Measurements from ENCODE around the gene FAM117A.
"Not testable (repeated sequence)": the region's sequence is repeated elsewhere in the genome, so short reads cannot be mapped to it uniquely, and the experiment has no call there.

Gene FAM117A

DNA sequence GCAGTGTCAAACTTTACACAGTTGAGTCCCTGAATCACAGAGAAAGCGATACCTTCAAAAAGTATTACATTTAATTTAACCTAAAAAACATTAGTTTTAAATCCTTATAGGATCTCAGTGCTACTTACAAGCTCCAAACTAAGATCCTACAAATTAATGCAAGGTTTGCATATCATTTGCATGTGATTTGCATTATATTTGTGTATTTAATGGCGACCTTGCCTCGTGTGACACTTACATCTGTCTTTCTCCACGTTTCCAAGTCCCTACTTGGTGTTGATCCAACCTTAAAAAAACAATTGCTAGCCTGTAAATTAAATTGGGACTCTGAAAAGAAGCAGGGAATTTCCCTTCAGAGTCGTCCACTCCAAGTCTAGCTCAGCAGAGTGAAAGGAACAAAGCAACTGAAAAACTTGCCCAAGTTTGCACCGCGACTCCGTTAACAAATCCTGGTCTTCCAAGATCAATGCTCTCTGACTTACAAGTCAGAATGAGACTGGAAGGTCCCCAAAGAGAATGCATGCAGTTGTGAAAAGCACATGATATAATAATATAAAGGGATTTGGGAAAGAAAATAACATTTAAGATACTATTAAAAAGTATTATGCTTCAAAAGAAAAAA, 739 bp upstream of the FAM117A start:
- DNase-seq (ENCODE audit: extremely low read depth in 1 of 2, low read depth in 1 of 2) = no peak

DNA sequence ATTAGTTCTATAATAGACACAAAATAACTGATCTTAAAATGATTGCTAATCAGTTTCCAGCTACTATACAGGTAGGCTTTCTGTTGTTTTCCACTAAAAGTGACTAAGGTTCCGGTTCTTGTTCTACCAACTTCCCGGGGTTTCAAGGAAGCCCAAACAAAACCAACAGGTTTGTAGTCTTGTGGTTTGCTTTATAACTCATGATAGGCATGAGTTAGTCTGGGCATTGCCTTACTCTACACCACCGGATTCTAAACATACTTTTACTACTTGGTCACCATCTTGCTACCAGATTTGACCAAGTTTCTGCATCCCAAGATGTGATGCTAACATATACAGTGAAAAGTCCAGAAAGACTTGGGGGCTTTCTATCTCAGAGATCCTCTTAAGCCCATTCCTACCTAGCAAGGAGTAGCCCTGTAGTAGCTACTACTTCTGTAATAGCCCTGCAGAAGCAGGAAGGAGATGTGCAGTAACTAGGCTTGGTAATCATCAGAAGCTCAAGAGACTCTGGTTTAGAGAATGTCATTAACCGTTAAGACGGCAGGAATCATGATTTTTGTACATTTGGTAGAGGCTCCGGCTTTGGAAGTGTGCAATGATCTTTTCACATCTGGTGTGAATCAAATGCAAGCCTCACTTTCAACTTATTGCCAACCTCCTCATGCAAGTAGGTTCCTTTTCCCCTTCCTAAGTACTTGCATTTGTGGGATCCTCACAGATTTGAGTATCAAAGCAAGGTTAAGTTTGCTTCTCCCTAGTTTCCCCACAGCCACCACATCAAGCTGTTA, 1.6 kb downstream of the FAM117A start:
- DNase-seq (ENCODE audit: extremely low read depth in 1 of 2, low read depth in 1 of 2) = no peak

DNA sequence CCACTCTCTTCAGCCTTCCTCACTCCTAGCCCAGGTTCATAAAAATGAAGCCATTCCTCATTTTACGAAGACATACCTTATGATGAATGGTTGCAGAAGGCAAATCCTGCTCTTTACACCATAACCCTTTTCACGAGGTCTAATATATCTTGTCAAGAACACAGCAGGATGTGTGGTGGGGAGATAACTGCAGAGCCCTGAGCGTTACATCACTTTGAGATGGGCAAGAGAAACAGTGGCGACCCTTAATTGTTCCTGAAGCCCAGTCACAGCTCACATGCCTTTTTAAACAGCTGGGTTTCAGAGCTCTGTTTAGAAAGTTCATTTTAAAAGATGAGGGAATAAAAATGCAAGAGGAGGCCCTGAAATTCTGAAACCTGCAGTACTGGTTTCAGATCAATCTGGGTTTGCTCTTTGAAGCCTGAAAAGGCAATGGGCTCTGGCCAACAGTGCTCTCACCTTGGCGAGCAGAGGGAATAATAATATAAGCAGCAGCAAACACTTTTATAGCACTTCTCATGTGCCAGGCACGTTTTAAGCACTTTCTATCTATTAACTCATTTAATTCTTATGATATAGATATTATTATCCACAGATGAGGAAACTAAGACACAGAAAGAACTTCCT, 2.9 kb downstream of the FAM117A start:
- DNase-seq (ENCODE audit: extremely low read depth in 1 of 2, low read depth in 1 of 2) = no peak

DNA sequence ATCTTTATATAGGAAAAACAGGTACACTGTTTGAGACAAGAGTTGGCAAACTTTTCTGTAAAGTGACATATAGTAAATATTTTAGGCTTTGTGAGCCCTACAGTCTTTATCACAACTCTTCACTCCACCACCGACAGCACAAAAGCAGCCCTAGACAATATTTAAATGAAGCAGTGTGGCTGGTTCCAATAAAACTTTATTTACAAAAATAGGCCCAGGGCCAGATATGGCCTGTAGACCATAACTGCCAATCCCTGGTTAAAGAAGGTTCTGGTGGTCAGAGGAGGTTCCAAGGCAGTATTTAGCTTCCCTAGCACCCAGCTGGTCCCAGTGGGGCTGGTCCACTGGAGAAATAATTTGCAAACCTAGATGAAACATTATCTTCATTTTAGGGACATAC, 3.6 kb downstream of the FAM117A start:
- no peak for DNase-seq (ENCODE audit: extremely low read depth in 1 of 2, low read depth in 1 of 2)

DNA sequence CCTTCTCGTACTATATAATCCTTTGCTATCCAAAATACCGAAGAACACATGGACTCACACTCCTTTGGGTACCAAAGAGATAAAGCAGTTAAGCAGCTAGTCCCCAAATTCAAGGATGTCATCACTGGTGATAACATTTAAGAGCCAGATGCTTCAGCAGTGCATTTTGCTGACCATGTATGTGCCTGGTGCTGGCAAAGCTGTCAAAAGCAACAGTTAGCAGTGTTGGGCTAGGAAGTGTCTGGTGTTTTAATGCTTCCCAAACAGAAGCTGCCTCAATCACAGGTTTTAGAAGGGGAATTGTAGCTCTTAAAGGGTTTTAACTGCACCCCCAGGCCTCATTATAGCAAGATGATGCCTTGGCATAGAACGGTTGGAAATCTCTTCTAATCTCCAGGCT, 4.7 kb downstream of the FAM117A start:
- no peak for DNase-seq (ENCODE audit: extremely low read depth in 1 of 2, low read depth in 1 of 2)

DNA sequence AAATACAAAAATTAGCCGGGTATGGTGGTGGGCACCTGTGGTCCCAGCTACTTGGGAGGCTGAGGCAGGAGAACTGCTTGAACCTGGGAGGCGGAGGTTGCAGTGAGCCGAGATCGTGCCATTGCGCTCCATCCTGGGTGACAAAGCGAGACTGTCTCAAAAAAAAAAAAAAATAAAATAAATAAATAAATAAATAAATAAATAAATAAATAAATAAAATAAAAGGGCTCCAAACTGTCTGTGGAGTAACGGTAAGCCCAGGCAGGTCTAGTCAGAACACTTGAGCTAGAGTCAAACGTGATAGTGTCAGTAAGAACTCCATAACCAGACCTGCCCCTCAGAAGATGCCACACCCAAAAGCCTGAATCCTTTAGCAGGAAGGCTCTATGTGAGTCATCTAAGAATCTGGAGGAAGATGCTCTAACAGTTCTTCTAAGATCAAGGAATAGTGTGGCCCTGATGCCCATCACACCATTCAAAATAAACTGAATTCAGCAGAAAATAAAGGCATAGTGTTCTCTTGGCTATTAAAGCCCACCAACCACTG, 5.4 kb downstream of the FAM117A start:
- not testable (repeated sequence) for DNase-seq (ENCODE audit: extremely low read depth in 1 of 2, low read depth in 1 of 2)

DNA sequence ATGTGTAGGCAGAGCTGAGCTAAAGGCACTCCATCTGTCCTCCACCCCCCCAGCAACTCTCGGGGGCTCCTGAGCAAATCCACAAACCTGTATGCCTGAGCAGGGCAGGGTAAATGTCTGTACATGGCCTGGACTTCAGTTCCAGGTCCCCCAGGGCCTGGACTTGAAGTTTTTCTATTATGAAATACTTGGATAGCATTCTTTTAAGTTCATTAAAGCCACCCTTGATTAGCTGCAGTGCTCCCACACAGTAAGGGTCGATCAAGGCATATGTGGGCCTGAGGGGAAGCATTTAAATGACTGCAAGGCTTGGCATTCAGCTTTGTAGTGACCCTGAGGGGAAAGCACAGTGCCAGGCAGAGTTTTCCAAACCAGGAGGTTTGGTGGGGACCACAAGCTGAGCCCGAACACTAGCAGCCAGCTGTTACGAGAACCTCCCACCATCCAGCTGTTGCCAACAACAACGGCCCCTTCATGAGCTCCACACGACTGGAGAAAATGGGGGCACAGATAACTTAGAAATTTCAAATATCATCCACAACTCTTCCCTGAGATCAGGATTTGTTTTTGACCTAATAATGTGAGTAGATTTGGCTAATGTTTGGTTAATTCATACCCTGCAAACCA, 6.7 kb downstream of the FAM117A start:
- DNase-seq (ENCODE audit: extremely low read depth in 1 of 2, low read depth in 1 of 2) = no peak

DNA sequence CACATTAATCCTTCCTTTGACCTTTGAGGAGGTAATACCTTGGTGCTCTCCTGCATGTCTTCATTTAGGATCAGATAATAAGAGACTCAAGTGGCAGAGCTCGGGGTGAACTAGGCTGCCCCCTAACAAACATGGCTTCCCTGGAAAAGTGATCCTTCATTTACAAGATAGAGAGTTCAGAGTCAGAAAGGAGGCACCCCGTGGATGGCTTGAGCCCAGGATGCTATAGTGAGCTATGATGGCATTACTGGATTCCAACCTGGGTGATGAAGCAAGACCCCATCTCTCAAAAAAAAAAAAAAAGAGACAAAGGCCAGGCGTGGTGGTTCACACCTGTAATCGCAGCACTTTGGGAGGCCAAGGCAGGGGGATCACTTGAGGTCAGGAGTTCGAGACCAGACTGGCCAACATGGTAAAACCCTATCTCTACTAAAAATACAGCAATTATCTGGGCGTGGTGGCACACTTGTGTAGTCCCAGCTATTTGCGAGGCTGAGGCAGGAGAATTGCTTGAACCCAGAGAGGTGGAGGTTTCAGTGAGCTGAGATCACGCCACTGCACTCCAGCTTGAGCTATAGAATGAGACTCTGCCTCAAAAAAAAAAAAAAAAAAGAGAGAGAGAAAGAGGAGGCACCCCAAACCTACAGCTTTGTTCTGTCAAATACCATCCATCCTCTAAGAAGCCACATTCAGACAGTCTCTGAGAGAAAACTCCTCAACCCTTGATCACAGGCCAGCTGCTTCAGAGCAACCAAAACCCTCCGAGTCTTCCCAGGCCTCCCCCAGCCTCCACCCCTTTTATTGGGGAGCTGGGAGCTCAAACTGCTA, 7.4 kb downstream of the FAM117A start:
- DNase-seq (ENCODE audit: extremely low read depth in 1 of 2, low read depth in 1 of 2) = no peak

DNA sequence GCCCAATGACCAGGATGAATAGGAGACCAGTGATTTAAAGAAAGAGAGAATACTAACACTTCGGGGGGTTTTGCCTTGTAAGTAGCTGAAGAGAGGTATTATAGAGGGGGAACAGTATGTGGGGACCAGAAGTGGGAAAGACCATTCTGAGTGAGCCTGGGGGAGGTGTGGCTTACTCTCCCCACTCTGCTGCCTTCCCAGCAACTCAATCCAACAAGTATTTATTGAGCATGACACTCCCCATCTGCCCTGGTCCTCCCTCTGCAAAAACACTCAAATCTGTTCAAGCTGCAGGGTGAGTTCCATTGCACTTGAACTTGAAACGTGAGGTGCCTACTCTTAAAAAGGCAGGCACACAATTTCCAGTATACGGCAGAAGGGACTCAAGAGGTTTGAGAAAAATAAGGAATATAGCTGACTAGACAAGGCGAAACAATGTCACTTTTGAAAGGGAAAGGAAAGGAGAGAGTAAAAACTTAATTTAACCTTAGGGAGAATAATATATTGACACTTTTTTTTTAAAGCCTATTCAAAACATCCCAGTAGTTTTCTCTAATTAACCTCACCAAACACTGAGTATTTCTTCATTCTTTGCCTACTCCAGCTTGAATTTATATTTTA, 8.2 kb downstream of the FAM117A start:
- DNase-seq (ENCODE audit: extremely low read depth in 1 of 2, low read depth in 1 of 2) = no peak

DNA sequence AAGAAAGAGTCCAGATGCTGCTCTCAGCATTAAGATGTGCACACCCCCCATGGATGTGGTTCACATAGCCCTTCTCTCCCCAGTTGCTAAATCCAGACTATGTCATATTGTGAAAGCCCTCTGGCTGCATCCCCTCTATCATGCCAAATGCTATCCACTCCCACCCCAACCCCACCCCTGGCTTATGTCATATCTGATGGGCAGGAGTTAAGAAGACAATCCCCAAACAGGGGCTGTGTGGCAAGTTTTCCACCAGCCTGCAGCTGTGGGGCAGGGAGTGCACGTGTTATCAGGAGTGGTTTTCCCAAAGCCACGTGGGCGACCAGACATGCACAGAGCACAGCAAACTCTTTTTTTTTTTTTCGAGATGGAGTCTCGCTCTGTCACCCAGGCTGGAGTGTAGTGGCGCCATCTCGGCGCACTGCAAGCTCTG, 10.0 kb downstream of the FAM117A start:
- no peak for DNase-seq (ENCODE audit: extremely low read depth in 1 of 2, low read depth in 1 of 2)

DNA sequence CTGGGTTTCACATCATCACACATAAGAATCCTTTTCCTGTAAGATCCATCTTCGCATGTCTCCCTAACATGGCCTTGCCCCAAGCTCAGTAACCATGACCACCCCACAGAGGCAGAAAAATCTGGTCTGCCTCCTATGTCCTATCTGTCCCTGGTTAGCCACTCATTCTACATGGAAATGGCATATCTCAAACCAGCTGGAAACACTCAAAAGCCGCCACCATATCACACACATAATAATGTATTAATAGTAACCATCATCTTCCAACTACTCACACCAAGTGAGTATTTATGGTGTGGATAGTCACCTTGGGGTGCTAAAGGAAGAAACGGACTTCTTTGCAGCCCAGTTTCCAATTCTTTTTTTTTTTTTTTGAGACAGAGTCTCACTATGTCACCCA, 11.4 kb downstream of the FAM117A start:
- DNase-seq (ENCODE audit: extremely low read depth in 1 of 2, low read depth in 1 of 2) = no peak

DNA sequence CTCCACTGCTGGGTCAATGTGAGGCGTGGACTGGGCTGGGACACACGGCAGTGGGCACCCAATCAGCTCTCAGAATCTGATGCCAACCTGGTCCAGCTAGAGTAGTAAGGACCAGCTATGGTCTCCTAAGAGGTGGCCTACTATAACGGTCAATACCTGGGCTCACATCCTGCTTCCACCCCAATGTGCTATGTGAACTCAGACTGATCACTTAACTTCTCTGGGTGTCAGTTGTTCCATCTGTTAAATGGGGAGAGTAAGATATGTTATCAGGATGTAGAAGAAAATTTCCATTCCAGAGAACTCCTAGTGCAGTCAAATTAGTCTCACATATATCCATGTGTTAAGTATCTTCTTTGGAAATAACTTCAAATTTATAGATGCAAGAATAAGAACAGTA, 14.2 kb downstream of the FAM117A start:
- DNase-seq (ENCODE audit: extremely low read depth in 1 of 2, low read depth in 1 of 2) = no peak

DNA sequence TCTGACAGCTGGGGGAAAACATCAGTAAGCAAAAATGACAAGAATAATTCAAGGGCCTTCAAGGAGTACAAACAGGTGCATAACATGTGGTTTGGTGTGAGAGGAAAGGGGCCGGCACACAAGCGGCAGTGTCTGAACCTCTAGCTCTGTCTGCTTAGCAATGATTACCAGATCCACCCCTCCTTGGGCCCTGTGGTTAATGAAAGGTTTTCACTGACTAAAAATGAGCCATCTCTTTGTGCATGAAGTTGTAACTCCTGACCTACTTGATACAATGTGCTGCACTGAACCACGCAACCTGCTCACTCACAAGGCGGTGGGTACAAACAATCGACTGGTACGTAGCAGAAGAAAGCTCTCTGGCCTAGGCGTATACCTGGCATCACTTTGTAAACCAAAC, 15.1 kb downstream of the FAM117A start:
- DNase-seq (ENCODE audit: extremely low read depth in 1 of 2, low read depth in 1 of 2) = peak in 1 of 2 donors; percentile 26

DNA sequence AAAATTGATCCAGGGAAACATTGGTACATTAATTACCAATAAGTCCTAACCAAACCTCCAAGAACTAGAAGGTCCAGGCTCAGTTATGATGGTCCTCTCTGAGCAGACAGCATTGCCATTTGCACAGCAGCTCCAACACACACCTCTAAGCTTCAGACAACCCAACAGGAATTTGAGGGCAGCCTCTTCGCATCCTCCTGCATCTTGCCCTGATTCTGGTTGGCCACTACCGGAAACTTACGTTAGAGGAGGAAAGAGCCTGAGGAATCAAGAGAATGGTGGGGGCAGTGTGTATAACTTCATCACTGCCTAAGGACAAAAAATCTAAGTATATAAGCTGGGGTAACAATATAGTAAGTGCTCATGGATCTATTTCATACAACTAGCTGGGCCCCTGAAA, 15.7 kb downstream of the FAM117A start:
- DNase-seq (ENCODE audit: extremely low read depth in 1 of 2, low read depth in 1 of 2) = no peak

DNA sequence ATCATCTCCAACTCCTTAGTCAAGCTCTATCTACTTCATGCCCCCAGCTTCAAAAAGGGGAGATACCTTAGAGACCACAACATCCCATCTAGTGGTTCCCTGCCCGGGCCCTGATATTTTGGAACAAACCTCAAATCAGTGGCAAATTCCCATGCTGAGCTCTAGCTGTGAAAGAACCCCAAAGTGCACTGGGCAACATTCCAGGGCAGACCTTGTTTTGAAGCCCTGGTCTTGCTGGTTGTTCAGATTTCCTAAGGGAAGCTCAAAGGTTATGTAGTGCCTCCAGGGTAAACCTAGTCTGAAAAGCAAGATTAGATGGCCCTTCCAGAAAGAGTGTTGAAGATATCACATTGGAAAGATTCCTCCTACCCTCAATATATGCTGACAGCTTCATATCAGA, 16.3 kb downstream of the FAM117A start:
- DNase-seq (ENCODE audit: extremely low read depth in 1 of 2, low read depth in 1 of 2) = no peak

DNA sequence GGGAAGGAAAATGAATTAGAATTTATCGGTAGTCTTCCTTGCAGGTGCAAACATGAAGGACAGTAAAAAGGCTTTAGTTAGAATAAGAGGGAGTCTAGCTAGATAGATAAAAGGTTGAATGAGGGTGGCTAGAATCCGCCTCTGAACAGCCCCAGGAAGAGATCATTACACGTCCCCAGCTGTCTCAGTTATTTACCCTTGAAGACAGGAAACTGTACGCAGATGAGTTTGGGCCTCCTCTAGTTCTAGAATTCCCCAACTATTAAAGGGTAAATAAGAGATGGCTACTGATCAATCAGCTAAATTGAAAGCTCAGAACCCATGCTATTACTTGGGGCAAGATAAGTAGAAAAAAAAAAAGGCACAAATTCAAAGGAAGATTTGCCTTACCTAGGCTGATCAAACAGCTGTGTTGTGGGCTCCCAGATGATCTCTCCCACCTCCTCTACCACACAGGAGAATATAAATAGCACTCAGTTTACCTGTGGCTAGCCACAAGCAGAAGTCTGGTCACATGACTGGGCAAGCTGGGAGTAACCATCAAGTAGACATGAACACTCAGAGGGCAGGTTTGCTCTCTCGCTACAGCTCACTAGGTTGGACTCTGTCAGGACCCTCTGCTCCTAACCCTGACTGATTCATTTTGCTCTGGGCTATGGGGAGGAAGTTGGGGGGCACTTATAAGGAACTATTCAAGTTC, 17.0 kb downstream of the FAM117A start:
- no peak for DNase-seq (ENCODE audit: extremely low read depth in 1 of 2, low read depth in 1 of 2)

DNA sequence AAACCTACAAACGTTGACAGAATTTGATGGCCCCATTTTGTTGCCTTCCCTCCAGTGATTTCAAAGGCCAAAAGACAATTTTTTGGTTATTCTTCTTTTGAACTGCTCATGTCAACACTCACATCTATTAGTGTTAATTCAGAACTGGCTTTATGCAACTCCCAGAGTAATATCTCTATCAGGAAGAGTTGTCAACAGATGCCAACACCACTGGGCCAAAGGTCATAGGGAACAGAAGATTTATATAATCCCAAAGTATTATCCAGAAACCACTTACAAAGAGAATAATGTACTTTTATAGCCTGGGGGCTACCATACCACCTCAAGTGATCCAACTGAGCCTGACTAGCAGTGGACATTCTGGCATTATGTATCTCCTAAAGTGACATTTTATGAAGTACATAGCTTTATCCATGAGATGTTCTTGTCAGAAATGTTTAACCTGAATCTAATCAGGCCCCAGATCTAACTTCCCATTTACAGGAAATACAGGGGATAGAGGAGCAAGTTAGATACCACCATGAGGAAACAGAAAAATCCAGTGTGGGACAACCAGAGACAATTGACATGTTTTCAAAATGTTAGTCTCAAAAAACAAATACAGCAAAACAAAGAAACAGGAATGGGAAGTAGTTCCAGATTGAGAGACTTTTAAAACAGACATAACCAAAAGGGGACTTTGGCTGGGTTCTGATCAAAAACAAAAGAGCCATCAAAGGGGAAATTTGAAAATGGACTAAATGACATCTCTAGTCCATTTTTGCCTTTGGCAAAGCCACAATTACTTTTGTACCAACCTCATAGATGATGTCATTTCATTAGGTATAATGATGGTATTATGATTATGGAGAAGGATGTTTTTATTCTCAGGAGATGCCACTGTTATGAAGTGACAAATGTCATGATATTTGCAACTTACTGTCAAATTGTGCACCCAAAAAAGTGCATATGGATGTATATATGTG, 18.5 kb downstream of the FAM117A start:
- DNase-seq (ENCODE audit: extremely low read depth in 1 of 2, low read depth in 1 of 2) = no peak

DNA sequence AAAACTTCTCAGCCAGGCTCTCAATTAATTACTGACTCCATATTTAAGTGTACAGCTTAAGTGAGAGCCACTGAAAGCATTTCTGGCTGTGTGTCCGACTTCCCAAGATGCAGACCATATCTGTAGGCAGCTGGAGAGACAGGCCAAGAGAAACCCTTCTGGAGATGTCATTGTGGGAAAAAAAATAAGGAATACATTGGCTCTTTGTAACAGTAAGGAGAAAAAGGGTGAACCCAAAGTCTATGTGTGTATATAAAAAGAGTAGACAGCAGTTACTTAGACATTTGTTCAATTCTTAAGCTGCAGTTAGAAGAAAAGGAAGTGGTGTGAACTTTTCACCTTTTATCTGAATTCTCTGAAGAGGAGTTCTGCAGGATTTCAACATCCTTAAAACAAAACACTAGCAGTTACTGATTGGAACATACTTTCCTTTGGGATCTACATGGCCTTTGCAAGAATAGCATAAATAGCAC, 21.7 kb downstream of the FAM117A start:
- DNase-seq (ENCODE audit: extremely low read depth in 1 of 2, low read depth in 1 of 2) = no peak
